ENCODE measurements around the gene OR8G1. TPM values are rescaled to one million over a fixed set of nuclear protein-coding genes. Genes with fewer than 3 reads are reported as not detected.
A peak's percentile ranks its signal among the peaks of the same experiment; 100 is the strongest.

The OR8G1 gene
- total and polyA plus RNA-seq, 10 of the 15 experiments (the other 5 are each of a cell fraction or from before 2014, with no cell fraction given), result not detected

- Histone ChIP-seq H3K36me3 (ENCODE audit: control insufficient read depth in 2 of 2, insufficient read depth in 2 of 2, low read length in 1 of 2) (no peaks in the 10 kb centered on the region), H4K20me1 (ENCODE audit: control insufficient read depth, insufficient read depth) (no peaks in the 10 kb centered on the region), H3K4me3 (no peak overlapping the region), H3K4me2 (ENCODE audit: control insufficient read depth, insufficient read depth) (no peak overlapping the region), H3K27me3 (replicated peaks in 1 of 2; ENCODE audit: control insufficient read depth in 2 of 2, insufficient read depth in 2 of 2, low read length in 1 of 2) (no peaks in the 10 kb centered on the region), H3K9me3 (replicated peaks; ENCODE audit: control insufficient read depth, insufficient read depth, low read length) (no peaks in the 10 kb centered on the region), H3K79me2 (ENCODE audit: control insufficient read depth, insufficient read depth, low read length) (no peaks in the 10 kb centered on the region), H3K27ac (ENCODE audit: control insufficient read depth, insufficient read depth) (no peak overlapping the region), H3K4me1 (ENCODE audit: control insufficient read depth, insufficient read depth, low read length) (no peaks in the 10 kb centered on the region), H3K9ac (ENCODE audit: control insufficient read depth, insufficient read depth, low read length) (no peak overlapping the region), H2AFZ (ENCODE audit: control insufficient read depth, low read depth, low read length) (no peak overlapping the region)
- no peak for FAIRE-seq
- no TSS peak for BruUV-seq (replicated peaks)
- TF ChIP-seq LARP7 (IDR thresholded peaks at IDR 0.05) (no peak), RELA (IDR thresholded peaks at IDR 0.05; ENCODE audit: borderline replicate concordance, partially characterized antibody) (no peak), TCF3 (IDR thresholded peaks at IDR 0.05; ENCODE audit: borderline replicate concordance, insufficient read depth, low read depth, low read length) (no peak), RUNX3 (IDR thresholded peaks at IDR 0.05; ENCODE audit: low read length) (0 out of 2 replicates have a peak, but pooled peaks have one; percentile 10), MEF2A (IDR thresholded peaks at IDR 0.05; ENCODE audit: insufficient read depth, low read depth, low read length) (no peak), CHD1 (IDR thresholded peaks at IDR 0.05; ENCODE audit: low read depth, low read length) (no peak), POLR2AphosphoS2 (IDR thresholded peaks at IDR 0.05; ENCODE audit: low read depth, low read length) (no peak), MYC (IDR thresholded peaks at IDR 0.05; ENCODE audit: insufficient read depth, insufficient read length, insufficient replicate concordance, low read length, severe bottlenecking) (no peak)
- ChIA-PET CTCF (no interaction called here), SMC1A (ENCODE audit: uncharacterized antibody, unreplicated experiment) (no interaction called here), POLR2A (no interaction called here), RAD21 (ENCODE audit: unreplicated experiment) (no interaction called here)
- intact Hi-C loops (cut with micrococcal nuclease; ENCODE audit: unreplicated experiment) (no loop called here), in situ Hi-C loops (cut with MboI) (no loop called here)
- peak; percentile 39; the same call in 2 of the 3 replicates for ATAC-seq
- DNase-seq (ENCODE audit: low read depth, low spot score), result no peak
- WGBS (ENCODE audit: insufficient coverage, insufficient replicate concordance, low lambda C conversion rate, missing lambda C conversion rate), result 0% methylated on average over 3 of the region's 3 CpGs
Observed at GRCh38 chr11:124285610-124286344, 44.9 kb downstream of the OR8G1 start.

- Histone ChIP-seq H3K27ac (ENCODE audit: control insufficient read depth, insufficient read depth) (no peak overlapping the region), H3K4me2 (ENCODE audit: control insufficient read depth, insufficient read depth) (no peak overlapping the region), H4K20me1 (ENCODE audit: control insufficient read depth, insufficient read depth) (no peaks in the 10 kb centered on the region), H3K27me3 (replicated peaks in 1 of 2; ENCODE audit: control insufficient read depth in 2 of 2, insufficient read depth in 2 of 2, low read length in 1 of 2) (no peaks in the 10 kb centered on the region), H3K4me1 (ENCODE audit: control insufficient read depth, insufficient read depth, low read length) (no peaks in the 10 kb centered on the region), H3K36me3 (ENCODE audit: control insufficient read depth in 2 of 2, insufficient read depth in 2 of 2, low read length in 1 of 2) (no peaks in the 10 kb centered on the region), H3K79me2 (ENCODE audit: control insufficient read depth, insufficient read depth, low read length) (no peaks in the 10 kb centered on the region), H3K4me3 (no peak overlapping the region), H2AFZ (ENCODE audit: control insufficient read depth, low read depth, low read length) (no peak overlapping the region), H3K9ac (ENCODE audit: control insufficient read depth, insufficient read depth, low read length) (no peak overlapping the region), H3K9me3 (replicated peaks; ENCODE audit: control insufficient read depth, insufficient read depth, low read length) (no peaks in the 10 kb centered on the region)
- ChIA-PET SMC1A (ENCODE audit: uncharacterized antibody, unreplicated experiment) (no interaction called here), POLR2A (no interaction called here), RAD21 (ENCODE audit: unreplicated experiment) (no interaction called here), CTCF (no interaction called here)
- DNase-seq (ENCODE audit: low read depth, low spot score) (no peak), FAIRE-seq (no peak), ATAC-seq (no peak)
- intact Hi-C loops (cut with micrococcal nuclease; ENCODE audit: unreplicated experiment), result no loop called here
- in situ Hi-C loops (cut with MboI), result no loop called here
- WGBS (ENCODE audit: insufficient coverage, insufficient replicate concordance, low lambda C conversion rate, missing lambda C conversion rate), result 7% methylated on average over 1 of the region's 1 CpG
- no TSS peak for BruUV-seq (replicated peaks)
- TF ChIP-seq RCOR1 (conservative IDR thresholded peaks at IDR 0.05; ENCODE audit: low read depth, low read length) (no peak), NFXL1 (IDR thresholded peaks at IDR 0.05; ENCODE audit: borderline replicate concordance) (no peak), RELB (IDR thresholded peaks at IDR 0.05; ENCODE audit: low read depth) (no peak), E2F8 (IDR thresholded peaks at IDR 0.05; ENCODE audit: low read depth, partially characterized antibody) (no peak), CREB1 (IDR thresholded peaks at IDR 0.05; ENCODE audit: low read depth) (no peak)
Observed at GRCh38 chr11:124294687-124295086, 53.8 kb downstream of the OR8G1 start.
